GM18507 (cell line): ENCODE results near the gene NEGR1.

ENCODE experiments used
- DNase-seq: peaks from one replicate; pipeline ENCODE4 v3.0.0; 2011; ENCODE audit warnings: low read depth; ENCODE audit not compliant: insufficient read length; ENCODE audit errors: extremely low spot score
- FAIRE-seq: peaks from 2 replicates; lab custom pipeline; 2011; peaks lifted over from hg19 to GRCh38; lab: Jason Lieb, UNC

Gene NEGR1

GRCh38 chr1:71829346-71829745 lies 453.0 kb downstream of the NEGR1 start:
- DNase-seq (no peak), FAIRE-seq (no peak)

- DNase-seq (no peak), FAIRE-seq (no peak)
Measured at GRCh38 chr1:71828431-71829012, 453.8 kb downstream of the NEGR1 start.

- FAIRE-seq: no peak
- DNase-seq: no peak
Measured at GRCh38 chr1:71823708-71824305, 458.5 kb downstream of the NEGR1 start.

- no peak for FAIRE-seq
- DNase-seq: no peak
Measured at GRCh38 chr1:71817028-71817427, 465.3 kb downstream of the NEGR1 start.

- no peak for DNase-seq
- FAIRE-seq: no peak
Measured at GRCh38 chr1:71809085-71809484, 473.3 kb downstream of the NEGR1 start.

- DNase-seq (no peak), FAIRE-seq (no peak)
Measured at GRCh38 chr1:71804140-71804539, 478.2 kb downstream of the NEGR1 start.

- FAIRE-seq: no peak
Measured at GRCh38 chr1:71796006-71796405, 486.3 kb downstream of the NEGR1 start.

GRCh38 chr1:71792264-71792663 lies 490.1 kb downstream of the NEGR1 start:
- no peak for FAIRE-seq

More at GRCh38 chr1:71796006-71796405, 486.3 kb downstream of the NEGR1 start:
- no peak for DNase-seq

GRCh38 chr1:71788113-71788512 lies 494.2 kb downstream of the NEGR1 start:
- no peak for FAIRE-seq
- no peak for DNase-seq

More at GRCh38 chr1:71792264-71792663, 490.1 kb downstream of the NEGR1 start:
- DNase-seq: no peak

- FAIRE-seq (no peak), DNase-seq (no peak)
Measured at GRCh38 chr1:71787699-71788098, 494.6 kb downstream of the NEGR1 start.

- FAIRE-seq: no peak
- no peak for DNase-seq
Measured at GRCh38 chr1:71786218-71786617, 496.1 kb downstream of the NEGR1 start.

GRCh38 chr1:71785450-71785849 lies 496.9 kb downstream of the NEGR1 start:
- no peak for FAIRE-seq
- DNase-seq: no peak

GRCh38 chr1:71785000-71785399 lies 497.3 kb downstream of the NEGR1 start:
- DNase-seq (no peak), FAIRE-seq (no peak)

GRCh38 chr1:71784241-71784640 lies 498.1 kb downstream of the NEGR1 start:
- DNase-seq: no peak
- FAIRE-seq: no peak

- FAIRE-seq (no peak), DNase-seq (no peak)
Measured at GRCh38 chr1:71783071-71783470, 499.3 kb downstream of the NEGR1 start.

GRCh38 chr1:71781450-71781849 lies 500.9 kb downstream of the NEGR1 start:
- FAIRE-seq (no peak), DNase-seq (no peak)

- DNase-seq (no peak), FAIRE-seq (no peak)
Measured at GRCh38 chr1:71780681-71781080, 501.7 kb downstream of the NEGR1 start.

- DNase-seq: no peak
- no peak for FAIRE-seq
Measured at GRCh38 chr1:71778940-71779339, 503.4 kb downstream of the NEGR1 start.

- DNase-seq: no peak
- no peak for FAIRE-seq
Measured at GRCh38 chr1:71777094-71777493, 505.2 kb downstream of the NEGR1 start.

GRCh38 chr1:71774705-71775104 lies 507.6 kb downstream of the NEGR1 start:
- DNase-seq: no peak
- no peak for FAIRE-seq

- FAIRE-seq (no peak), DNase-seq (no peak)
Measured at GRCh38 chr1:71770121-71770520, 512.2 kb downstream of the NEGR1 start.

- DNase-seq (no peak), FAIRE-seq (no peak)
Measured at GRCh38 chr1:71766748-71767147, 515.6 kb downstream of the NEGR1 start.
